ENCODE results near the gene FRY.

Gene FRY

GRCh38 chr13:32262619-32263018 lies 231.0 kb downstream of the FRY start:
- no peak overlapping the region for H3K4me3 ChIP-seq (replicated peaks in 1 of 2; ENCODE audit: low read depth in 2 of 2, low read length in 2 of 2)
- DNase-seq (ENCODE audit: low read depth in 2 of 2): no peak
- TF ChIP-seq, protein P1, sequence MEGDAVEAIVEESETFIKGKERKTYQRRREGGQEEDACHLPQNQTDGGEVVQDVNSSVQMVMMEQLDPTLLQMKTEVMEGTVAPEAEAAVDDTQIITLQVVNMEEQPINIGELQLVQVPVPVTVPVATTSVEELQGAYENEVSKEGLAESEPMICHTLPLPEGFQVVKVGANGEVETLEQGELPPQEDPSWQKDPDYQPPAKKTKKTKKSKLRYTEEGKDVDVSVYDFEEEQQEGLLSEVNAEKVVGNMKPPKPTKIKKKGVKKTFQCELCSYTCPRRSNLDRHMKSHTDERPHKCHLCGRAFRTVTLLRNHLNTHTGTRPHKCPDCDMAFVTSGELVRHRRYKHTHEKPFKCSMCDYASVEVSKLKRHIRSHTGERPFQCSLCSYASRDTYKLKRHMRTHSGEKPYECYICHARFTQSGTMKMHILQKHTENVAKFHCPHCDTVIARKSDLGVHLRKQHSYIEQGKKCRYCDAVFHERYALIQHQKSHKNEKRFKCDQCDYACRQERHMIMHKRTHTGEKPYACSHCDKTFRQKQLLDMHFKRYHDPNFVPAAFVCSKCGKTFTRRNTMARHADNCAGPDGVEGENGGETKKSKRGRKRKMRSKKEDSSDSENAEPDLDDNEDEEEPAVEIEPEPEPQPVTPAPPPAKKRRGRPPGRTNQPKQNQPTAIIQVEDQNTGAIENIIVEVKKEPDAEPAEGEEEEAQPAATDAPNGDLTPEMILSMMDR (IDR thresholded peaks at IDR 0.05; ENCODE audit: low read depth, low read length): no peak

DNA sequence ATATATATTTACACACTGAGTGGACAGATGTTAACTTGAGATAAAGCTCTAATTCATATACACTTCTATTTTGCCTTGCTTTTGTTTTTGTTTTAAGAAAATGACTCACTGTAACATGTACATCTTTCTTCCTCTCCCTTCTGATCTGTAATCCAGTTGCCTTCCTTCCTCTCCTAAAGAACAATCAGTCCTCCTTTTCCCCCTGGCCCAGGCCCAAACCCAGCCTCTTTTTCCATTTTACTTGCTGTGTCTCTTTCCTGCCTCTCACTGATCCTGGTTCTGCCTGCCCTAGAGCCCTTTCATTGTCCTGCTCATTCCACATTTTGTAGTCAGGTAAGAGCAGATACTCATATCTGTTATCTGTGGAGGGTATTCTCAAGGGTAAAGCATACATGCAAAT lies 232.8 kb downstream of the FRY start:
- DNase-seq (ENCODE audit: low read depth in 2 of 2): peak; percentile 81 to 82
- H3K4me3 ChIP-seq (replicated peaks in 1 of 2; ENCODE audit: low read depth in 2 of 2, low read length in 2 of 2): no peak overlapping the region
- TF ChIP-seq, protein P1 (IDR thresholded peaks at IDR 0.05; ENCODE audit: low read depth, low read length): no peak

DNA sequence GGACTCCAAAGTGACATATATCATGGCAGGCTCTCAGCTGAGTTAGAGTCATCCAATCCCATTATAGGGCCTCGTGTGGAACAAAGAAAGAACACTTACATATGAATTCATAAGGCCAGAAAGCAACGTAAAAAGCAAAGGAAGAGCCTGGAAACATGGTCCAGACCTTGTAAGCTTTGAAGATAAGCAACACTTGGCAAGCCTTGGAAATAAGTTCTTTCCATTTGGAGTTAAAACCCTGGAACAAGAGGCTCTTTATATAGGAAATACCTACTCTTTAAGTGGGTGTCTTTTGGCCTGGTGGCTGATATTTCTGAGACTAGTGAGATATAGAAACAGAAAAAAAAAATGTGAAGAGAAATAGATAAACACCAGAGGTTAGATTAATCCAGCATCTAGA lies 234.2 kb downstream of the FRY start:
- no peak overlapping the region for H3K4me3 ChIP-seq (replicated peaks in 1 of 2; ENCODE audit: low read depth in 2 of 2, low read length in 2 of 2)
- TF ChIP-seq, protein P1 (IDR thresholded peaks at IDR 0.05; ENCODE audit: low read depth, low read length): no peak
- peak in 1 of 2 donors; percentile 68 for DNase-seq (ENCODE audit: low read depth in 2 of 2)

DNA sequence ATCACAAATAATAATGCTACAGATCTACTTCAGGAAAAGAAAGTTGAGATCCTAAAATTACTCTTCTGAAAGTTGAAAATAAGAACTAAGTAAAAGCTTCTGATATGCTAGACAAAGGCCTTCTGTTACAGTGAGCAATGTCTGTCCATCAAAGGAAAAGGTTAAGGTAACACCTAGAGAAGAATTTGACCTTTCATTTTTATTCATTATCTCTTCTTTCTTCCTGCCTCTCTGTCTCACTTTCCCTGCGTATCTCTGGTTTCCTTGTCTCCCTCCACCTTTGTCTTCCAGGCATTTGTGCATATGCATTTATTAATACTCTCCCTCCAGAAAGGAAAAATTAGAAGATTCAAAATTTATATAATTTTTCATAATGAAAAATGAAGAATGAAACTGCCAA lies 234.6 kb downstream of the FRY start:
- no peak overlapping the region for H3K4me3 ChIP-seq (replicated peaks in 1 of 2; ENCODE audit: low read depth in 2 of 2, low read length in 2 of 2)
- DNase-seq (ENCODE audit: low read depth in 2 of 2): no peak
- TF ChIP-seq, protein P1 (IDR thresholded peaks at IDR 0.05; ENCODE audit: low read depth, low read length): no peak

- DNase-seq (ENCODE audit: low read depth in 2 of 2): peak in 1 of 2 donors; percentile 18
- TF ChIP-seq, protein P1 (IDR thresholded peaks at IDR 0.05; ENCODE audit: low read depth, low read length): peak; percentile 53
- H3K4me3 ChIP-seq (replicated peaks in 1 of 2; ENCODE audit: low read depth in 2 of 2, low read length in 2 of 2): no peak overlapping the region
These were observed 236.4 kb downstream of the FRY start for GRCh38 chr13:32267836-32268439.

DNA sequence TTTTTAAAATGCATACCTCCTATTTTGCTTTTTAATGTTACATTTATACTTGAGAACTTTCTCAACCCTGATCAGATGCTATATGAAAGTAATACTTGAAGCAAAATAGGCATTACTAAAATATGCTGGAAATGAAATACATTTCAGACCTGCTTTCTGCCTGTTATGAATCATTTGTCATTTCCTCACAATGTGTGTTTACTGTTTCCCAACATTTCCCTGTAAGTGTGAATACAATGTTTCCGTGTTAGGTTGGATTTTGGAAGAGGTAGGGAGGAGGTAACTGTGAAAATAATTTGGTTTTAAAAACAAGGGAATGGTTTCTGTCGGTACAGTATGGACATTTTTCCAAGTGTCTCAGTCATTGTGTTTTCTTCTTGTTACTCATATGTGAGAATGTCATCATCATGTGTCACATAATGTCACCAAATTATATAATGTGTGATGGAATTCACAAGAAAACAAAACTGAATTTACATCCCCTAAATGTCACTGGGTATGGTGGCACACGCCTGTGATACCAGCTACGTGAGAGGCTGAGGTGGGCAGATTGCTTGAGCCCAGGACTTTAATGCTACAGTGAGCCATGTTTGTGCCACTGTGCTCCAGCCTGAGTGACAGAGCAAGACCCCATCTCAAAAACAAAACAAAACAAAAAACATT lies 240.6 kb downstream of the FRY start:
- no peak overlapping the region for H3K4me3 ChIP-seq (replicated peaks in 1 of 2; ENCODE audit: low read depth in 2 of 2, low read length in 2 of 2)
- TF ChIP-seq, protein P1 (IDR thresholded peaks at IDR 0.05; ENCODE audit: low read depth, low read length): no peak
- peak; percentile 40 to 59 for DNase-seq (ENCODE audit: low read depth in 2 of 2)

Measured in cardiac fibroblast (primary cell).